ENCODE data around the gene CYTH2. TPM values are rescaled to one million over a fixed set of nuclear protein-coding genes. Genes with fewer than 3 reads are reported as not detected.
A peak's percentile ranks its signal among the peaks of the same experiment; 100 is the strongest.

The CYTH2 gene
- total RNA-seq, 1 donor from 2014 or later, result 75.2 TPM

DNA sequence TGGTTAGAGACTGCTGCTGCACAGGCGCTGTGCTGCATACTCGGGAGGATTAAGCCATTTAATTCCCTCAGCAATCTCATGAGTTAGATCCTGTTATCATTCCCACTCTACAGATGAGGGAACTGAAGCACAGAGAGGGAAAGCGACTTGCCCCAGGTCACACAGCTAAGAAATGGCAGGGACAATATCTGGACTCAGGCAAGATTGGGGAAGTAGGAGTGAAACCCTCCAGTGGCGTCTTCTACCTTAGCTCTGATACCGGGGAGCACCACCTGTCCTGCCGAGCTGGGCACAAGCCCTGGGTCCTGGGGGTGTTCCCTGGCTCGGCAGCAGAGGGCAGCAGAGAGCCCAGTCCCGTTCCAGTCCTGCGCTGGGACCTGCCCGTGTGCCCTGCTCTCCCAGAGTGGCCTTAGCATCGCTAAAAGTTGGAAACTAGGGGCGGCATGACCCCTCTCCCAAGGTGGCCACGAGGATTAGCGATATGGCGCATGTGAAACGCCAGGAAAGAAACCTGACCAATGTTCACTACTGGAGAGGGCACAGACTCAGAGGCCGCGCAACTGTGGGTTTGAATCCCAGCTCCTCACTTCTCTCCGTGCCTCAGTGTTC is 20.5 kb downstream of the CYTH2 start:
- no peak overlapping the region for H3K27ac ChIP-seq
- TF ChIP-seq, protein P1, sequence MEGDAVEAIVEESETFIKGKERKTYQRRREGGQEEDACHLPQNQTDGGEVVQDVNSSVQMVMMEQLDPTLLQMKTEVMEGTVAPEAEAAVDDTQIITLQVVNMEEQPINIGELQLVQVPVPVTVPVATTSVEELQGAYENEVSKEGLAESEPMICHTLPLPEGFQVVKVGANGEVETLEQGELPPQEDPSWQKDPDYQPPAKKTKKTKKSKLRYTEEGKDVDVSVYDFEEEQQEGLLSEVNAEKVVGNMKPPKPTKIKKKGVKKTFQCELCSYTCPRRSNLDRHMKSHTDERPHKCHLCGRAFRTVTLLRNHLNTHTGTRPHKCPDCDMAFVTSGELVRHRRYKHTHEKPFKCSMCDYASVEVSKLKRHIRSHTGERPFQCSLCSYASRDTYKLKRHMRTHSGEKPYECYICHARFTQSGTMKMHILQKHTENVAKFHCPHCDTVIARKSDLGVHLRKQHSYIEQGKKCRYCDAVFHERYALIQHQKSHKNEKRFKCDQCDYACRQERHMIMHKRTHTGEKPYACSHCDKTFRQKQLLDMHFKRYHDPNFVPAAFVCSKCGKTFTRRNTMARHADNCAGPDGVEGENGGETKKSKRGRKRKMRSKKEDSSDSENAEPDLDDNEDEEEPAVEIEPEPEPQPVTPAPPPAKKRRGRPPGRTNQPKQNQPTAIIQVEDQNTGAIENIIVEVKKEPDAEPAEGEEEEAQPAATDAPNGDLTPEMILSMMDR (IDR thresholded peaks at IDR 0.05), result peak; percentile 94
- no peaks in the 10 kb centered on the region for H3K36me3 ChIP-seq
- peaks cover 37% of the 10 kb centered on the region for H3K4me1 ChIP-seq
- peak; percentile 39 to 41 for ATAC-seq
- H3K4me3 ChIP-seq, result no peak overlapping the region
- DNase-seq, result peak; percentile 85
- intact Hi-C loops (cut with DNase I), result no loop called here
- H3K27me3 ChIP-seq (ENCODE audit: low read depth), result peaks cover 5% of the 10 kb centered on the region
- H3K9me3 ChIP-seq, result no peaks in the 10 kb centered on the region

DNA sequence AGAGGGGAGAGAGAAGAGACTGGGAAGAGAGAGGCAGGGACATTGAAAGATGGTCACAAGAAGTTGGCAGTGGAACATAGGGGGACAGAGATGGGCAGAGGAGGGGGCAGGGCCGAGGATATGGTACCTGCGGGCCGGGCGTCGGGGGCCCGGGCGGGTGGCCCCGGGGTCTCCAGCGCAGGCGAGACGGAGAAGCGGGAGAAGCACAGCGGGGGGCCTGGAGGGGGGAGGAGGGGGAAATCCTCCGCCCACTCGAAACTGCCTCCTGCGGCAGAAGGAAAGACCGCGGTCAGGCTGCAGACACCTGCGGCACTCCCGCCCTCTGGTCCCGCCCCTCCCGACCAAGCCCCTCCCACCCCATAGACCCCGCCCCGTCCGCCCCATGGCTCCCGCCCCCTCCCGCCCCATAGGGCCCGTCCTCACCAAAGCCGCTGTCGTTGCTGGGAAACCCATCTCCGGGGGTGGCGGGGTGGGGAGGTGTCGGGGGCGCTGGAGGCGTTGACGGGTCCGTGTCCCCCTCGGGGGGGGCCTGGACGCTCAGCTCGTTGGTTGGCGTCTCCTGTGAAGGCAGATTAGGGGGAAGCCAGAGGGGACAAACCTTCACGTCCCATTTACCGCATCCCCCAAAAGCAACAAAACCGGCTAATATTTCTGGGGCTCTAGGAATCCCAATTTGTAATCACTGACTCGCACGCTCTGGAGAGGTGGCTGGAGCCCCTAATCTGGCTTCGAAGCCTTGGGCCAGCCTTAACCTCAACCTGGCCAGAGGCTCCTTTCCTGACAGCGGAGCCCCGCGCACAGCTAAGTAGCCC is 22.0 kb downstream of the CYTH2 start:
- Histone ChIP-seq H3K9me3 (no peaks in the 10 kb centered on the region), H3K36me3 (no peaks in the 10 kb centered on the region), H3K27me3 (ENCODE audit: low read depth) (peaks cover 5% of the 10 kb centered on the region), H3K4me3 (no peak overlapping the region), H3K4me1 (peaks cover 50% of the 10 kb centered on the region), H3K27ac (no peak overlapping the region)
- no peak for DNase-seq
- TF ChIP-seq, protein P1 (IDR thresholded peaks at IDR 0.05), result no peak
- ATAC-seq, result no peak
- intact Hi-C loops (cut with DNase I), result no loop called here

DNA sequence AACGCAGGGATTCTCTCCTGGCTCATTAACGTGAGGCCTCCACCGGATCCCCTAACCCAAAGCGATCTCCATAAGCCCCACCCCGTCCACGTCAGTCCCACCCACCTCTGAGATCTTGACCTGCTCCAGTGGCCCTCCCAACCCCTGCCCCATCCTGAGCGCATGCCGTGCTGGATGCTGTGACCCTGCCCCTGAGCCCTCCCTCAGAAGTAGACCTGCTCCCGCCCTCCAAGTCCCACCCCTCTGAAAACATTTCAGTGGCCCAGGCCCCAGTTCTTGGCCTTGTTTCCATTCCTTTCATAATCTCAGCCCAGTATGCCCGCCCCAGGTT is 22.6 kb downstream of the CYTH2 start:
- DNase-seq, result no peak
- TF ChIP-seq, protein P1 (IDR thresholded peaks at IDR 0.05), result no peak
- no peak for ATAC-seq
- no peak overlapping the region for H3K27ac ChIP-seq
- no peaks in the 10 kb centered on the region for H3K9me3 ChIP-seq
- peaks cover 50% of the 10 kb centered on the region for H3K4me1 ChIP-seq
- no peak overlapping the region for H3K4me3 ChIP-seq
- no peaks in the 10 kb centered on the region for H3K36me3 ChIP-seq
- intact Hi-C loops (cut with DNase I), result no loop called here
- H3K27me3 ChIP-seq (ENCODE audit: low read depth), result peaks cover 5% of the 10 kb centered on the region

DNA sequence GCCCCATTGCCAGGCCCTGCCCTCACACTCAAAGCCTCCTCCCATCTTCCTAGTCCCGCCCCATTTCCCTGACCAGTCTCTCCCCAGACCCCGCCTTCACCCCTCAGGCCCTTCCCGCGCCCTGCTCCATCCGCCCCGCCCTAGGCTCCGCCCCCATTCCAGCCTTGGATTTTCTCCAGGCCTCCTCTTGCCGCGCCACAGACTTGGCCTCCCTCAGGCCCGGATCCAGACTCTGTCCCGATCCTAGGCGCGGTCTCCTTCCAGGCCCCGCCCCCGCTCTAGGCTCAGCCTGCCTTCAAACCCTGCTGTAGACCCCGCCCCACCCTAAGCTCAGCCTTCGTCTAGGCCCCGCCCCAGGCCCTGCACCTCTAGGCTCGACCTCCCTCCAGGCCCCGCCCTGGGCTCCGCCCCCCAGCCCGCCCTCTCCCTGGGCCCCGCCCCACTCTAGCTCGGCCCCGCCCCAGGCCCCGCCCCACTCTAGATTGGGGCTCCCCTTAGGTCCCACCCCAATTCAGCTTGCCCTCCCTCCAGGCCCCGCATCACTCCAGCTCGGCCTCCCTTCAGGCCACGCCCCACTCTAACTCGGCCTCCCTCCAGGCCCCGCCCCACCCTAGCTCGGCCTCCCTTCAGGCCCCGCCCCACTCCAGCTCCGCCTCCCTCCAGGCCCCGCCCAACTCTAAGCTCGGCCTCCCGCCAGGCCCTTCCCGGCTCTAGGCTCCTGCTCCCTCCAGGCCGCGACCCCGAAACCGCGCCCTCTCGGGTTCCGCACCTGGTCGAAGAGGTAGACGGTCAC is 24.0 kb downstream of the CYTH2 start:
- peaks cover 50% of the 10 kb centered on the region for H3K4me1 ChIP-seq
- peak overlapping the region; percentile 68 for H3K27ac ChIP-seq
- H3K9me3 ChIP-seq, result no peaks in the 10 kb centered on the region
- DNase-seq, result peak; percentile 97
- H3K36me3 ChIP-seq, result no peaks in the 10 kb centered on the region
- TF ChIP-seq, protein P1 (IDR thresholded peaks at IDR 0.05), result no peak
- intact Hi-C loops (cut with DNase I), result no loop called here
- peak overlapping the region; percentile 56 for H3K4me3 ChIP-seq
- H3K27me3 ChIP-seq (ENCODE audit: low read depth), result peaks cover 15% of the 10 kb centered on the region
- peak; percentile 90 to 93 for ATAC-seq

DNA sequence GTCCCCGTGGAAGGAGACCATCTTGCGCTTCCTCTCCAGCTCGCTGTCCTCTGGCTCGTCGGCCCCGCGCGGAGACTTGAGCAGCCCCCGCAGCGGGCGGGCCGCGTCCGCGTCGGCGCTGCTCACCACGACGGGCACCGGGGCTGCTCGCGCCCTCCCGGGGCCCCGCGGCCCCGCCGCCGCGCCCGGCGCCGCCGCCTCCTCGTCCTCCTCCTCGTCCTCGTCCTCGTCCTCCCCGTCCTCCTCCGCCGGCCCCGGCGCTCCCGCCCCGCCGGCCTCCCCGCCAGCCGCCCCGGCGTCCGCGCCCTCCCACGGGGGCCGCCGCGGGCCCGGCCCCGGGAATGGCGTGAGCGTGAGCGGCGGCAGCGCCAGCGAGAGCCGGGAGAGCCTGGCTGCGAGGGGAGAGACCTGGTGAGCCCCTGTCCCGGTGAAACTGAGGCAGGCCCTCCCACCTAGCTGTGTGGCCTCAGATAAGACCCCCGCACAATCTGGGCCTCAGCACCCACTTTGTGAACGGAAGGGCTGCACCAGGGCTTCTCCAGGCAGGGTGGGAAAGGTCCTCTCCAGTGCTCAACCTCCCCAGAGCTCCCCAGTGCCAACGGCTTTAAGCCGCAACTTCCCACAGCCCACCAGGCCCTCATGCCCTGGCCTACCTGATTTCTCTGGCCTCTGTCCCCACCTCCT is 24.7 kb downstream of the CYTH2 start:
- TF ChIP-seq, protein P1 (IDR thresholded peaks at IDR 0.05), result no peak
- Histone ChIP-seq H3K4me1 (peaks cover 50% of the 10 kb centered on the region), H3K27me3 (ENCODE audit: low read depth) (peaks cover 19% of the 10 kb centered on the region), H3K36me3 (no peaks in the 10 kb centered on the region), H3K9me3 (no peaks in the 10 kb centered on the region), H3K4me3 (peak overlapping the region; percentile 56), H3K27ac (peak overlapping the region; percentile 68)
- ATAC-seq (peak; percentile 0 to 7), DNase-seq (no peak)
- intact Hi-C loops (cut with DNase I), result no loop called here
